HG03097 (cell line): ENCODE results near the gene RNASET2.
A peak's percentile ranks its signal among the peaks of the same experiment; 100 is the strongest.

Experiments used
- ATAC-seq: cut with Tn5 transposase; IDR thresholded peaks from one replicate; pipeline ENCODE4 v1.9.1; 2021; ENCODE audit not compliant: unreplicated experiment, low FRiP score

Gene RNASET2

DNA sequence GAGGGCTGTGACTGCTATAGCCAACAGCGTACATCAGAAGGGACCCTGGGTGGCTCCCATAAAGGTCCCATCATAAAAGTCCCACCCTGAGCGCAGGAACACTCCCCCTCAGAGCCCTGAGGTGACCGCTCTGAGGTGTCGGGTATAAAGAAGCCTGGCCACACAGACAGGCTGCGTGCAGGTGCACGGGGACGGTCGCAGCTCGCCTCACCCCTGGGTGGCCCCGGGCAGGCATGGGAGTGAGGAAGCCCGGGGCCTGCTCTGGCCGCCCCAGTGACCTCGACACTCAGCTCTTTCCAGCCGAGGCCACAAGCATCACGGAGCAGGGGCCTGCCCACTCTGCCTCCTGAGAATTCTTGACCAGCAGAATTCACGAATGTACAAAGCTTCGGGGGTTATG lies 14.4 kb upstream of the RNASET2 start:
- no peak for ATAC-seq

DNA sequence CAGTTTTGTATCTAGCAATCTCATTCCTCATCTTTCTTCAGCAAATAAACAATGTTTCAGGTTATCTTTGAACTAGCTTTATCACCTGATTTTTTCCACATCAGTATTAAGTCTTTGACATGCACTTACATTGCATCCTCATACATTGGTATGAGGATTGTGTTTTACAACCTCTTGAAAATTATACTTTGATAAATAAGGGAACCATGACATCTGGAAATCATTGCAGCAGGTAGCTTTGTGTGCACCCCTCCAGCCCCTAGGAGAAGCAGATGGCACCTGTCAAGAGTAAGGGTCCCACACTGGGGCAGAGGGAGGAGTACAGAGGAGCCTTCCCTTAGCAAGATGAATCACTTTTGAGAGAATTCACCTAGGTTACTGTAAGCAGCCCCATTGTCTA lies 13.7 kb upstream of the RNASET2 start:
- ATAC-seq, result no peak

DNA sequence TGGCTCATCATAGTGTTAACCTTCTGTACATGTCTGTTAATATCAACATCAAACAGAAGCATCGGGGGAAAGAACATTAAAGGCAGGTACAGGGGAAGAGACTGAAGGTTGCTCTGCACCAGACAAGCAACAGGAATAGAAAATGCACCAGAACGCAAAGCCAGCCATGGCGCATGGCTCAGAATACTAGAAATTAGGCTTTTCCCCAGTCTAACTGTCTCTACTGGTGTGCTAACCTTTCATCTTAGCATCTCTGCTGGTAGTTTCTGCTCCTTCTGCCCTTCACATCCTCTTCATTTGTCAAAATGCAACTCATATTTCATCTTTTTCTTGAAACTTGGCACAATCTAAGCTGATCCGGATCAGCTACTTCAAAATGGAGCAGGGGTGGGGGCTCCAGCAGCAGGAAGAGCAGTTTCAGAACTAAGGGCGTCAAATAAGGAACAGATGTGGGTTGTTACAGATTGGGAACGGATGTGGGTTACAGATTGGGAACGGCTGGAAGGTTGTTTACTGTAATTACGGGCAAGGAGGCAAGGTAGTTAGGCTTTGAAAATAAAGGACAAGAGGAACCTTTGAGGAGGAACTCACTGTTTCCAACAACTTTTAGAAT lies 13.1 kb upstream of the RNASET2 start:
- ATAC-seq, result no peak

DNA sequence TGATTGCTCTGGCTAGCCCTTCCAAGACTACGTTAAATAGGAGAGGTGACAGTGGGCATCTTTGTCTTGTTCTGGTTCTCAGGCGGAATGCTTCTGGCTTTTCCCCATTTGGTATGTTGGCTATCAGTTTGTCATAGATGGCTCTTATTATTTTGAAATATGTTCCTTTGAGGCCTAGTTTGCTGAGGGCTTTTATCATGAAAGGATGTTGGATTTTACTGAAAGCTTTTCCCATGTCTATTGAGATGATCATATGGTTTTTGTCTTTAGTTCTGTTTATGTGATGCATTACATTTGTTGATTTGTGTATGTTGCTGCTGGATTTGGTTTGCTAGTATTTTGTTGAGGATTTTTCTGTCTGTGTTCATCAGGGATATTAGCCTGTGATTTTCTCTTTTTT lies 9.9 kb upstream of the RNASET2 start:
- no peak for ATAC-seq

DNA sequence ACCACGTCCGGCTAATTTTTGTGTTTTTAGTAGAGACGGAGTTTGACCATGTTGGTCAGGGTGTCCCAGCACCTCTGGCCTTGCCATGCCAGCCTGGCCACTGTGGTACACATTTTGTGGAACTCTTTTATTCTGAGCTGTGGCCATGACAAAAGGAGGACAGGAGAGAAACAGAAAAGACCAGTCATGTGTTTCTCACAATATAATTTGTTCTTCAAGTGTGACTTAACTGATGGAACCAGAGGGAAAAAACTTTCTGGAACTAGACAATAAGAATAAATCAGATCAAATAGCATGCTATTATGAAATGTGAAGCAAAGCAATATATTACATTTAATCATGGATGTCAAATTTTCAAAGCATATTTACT lies 4.2 kb upstream of the RNASET2 start:
- no peak for ATAC-seq

DNA sequence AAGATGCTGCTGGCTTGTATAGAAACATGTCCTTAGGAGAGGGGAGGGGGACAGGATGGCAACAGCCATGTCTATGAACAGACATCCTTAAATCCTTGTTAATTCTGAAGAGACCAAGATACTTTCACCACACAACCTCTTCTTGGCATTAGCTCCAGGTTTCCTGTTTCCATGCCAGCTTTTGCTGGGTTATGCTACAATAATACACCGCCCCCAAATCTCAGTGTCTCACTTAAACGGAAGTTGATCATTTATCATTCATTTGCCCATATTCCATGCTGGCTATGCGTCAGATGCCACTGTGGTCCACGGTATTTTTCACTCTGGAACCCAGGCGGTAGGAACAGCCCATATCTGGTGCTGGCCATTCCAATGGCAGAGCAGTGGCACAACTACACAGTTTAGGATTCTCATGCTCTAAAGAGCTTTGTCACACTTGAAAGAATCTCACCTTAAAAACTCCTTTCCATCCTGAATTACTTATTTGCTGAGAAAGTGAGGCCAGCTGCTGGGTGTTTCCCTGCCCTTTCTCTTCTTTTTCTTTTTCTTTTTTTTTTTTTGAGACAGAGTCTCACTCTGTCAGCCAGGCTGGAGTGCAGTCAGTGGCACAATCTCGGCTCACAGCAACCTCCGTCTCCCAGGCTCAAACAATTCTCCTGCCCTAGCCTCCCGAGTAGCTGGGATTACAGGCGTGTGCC lies 3.7 kb upstream of the RNASET2 start:
- no peak for ATAC-seq

DNA sequence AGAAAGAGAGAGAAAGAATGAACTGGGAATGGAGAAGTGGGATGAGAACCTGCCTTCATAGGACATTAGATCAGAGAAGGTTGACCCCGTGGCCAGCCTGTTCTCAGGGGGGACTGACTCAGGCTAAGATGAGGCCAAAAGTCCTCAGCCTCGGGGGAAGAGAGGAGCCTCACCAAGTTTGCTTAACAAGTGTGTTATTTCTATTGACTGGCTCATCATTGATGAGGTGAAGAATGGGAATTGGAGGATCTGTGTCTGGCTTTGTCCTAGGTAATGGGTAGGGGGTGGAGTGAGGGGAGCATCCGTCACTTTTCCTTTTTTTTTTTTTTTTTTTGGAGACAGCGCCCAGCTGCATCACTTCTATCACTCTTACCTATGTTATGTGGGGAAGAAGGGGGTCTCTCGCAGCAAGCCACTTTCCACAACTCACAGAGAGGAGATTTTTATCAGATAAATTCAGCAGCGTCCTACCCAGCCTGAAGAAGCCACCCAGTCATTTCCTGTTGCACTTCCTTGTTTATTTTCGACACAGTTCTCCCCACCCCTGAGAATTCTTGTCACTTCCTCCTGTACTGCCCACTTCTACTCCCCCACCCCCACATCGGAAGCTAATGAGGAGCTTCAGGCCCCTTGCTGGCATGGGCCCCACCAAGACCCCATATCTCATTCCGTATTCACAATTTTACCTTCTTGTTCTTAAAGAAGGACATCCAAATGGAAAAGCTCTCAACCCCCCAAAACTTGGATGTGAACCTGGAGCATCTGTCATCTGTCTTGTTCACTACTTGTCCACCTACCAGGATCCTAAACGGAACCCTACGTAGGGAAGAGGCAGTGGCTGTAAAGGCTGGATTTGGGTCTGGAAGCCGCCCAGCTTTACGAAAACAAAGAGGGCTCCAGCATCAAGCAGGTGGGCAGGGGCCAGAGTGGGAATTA lies 2.8 kb upstream of the RNASET2 start:
- ATAC-seq, result no peak

DNA sequence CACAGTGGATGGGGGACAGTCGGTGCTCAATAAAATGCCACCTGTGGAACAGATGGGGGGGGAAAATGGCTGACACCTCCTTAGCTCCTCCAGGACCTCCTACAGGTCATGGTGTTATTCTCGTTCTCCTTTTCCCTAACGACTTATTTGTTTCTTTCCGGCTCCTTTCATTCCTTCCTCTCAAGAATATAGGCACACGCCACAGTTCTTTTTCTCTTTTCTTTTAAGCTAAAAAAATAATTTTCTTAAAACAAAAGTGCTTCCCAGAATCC lies 1.4 kb upstream of the RNASET2 start:
- no peak for ATAC-seq

DNA sequence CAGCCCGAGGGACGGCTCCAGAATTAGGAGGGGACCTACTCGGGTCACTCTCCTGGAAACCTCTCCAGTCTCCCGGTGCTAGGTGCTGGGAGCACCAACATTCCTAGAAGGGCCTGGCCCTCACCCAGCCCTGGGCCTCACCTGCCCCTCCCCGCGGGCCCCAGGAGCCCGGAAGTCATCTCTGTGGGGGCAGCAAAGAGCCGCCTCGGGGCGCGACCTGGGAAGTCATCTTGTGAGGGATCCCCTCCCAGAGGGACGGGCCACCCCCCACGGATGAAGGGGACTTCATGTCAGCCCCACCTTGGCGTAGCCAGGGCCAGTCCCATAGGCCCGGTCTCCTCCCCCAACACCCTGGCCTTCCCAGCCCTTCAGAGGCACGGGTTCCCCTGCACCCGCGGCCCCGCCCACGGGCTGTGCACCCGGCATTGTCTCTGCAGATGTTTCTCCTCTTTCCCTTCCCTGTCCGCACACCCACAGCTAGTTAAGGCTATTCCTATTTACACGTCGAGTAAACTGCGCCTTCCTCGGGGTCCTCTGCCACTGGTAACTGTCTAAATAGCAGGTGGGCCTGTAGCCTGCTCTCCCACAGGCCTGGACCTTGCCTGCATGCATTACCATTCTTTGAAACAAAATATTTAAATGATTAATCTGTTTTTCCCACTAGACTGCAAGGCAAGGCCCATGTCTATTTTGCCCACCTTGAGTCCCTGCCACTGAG lies 896 bp upstream of the RNASET2 start:
- ATAC-seq, result peak; percentile 26

DNA sequence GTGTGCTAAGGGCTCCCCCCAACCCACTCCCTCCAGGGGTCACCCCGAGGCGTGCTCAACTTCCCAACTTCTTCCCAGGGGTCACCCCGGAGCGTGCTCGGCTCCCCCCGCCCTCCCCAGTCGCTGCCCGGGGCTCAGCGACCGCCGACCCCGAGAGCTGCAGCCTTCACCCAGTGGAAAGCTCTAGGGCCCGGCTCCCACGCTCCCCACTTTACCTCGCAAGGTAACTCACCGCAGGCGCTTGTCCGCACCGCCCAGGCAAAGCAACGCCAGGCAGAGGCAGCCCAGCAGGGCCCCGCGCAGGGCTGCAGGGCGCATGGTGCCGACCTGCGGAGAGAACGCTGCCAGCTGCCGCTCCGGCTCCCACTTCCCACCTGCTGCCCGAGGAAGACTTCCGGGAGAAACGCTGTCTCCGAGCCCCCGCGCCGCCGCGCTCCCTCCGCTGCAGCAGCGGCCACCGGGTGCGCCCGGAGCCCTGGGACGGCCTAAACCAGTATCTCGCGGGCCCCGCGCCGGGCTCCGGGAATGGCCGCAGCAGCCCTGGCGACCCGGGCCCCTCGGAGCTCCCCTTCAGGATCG lies 396 bp downstream of the RNASET2 start:
- peak; percentile 3 for ATAC-seq

DNA sequence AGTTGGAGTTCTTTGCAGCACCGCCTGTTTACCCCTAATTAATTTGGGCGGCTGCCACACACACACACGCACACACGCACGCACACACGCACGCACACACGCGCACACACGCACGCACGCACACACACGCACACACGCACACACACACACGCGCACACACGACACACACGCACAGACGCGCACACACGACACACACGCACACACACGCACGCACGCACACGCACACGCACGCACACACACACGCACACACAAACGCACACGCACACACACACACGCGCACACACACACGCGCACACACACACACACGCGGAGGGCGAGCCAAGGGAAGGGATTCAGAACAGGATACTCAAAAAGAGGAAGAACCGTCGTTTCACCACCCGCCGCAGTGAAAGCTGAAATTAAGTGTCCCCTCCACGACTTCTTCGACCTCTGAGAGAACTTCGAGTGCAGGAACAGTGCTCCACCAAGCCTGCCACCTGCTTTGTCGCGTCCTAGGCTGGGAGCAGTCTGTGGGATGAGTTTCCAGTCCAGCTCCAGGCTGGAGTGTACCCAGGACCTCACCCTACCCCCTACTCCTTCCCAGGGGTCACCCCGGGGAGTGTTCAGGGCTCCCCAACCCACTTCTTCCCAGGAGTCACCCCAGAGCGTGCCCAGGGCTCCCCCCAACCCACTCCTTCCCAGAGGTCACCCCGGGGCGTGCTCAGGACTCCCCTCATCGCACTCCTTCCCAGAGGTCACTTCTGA lies 1.1 kb downstream of the RNASET2 start:
- ATAC-seq, result no peak

DNA sequence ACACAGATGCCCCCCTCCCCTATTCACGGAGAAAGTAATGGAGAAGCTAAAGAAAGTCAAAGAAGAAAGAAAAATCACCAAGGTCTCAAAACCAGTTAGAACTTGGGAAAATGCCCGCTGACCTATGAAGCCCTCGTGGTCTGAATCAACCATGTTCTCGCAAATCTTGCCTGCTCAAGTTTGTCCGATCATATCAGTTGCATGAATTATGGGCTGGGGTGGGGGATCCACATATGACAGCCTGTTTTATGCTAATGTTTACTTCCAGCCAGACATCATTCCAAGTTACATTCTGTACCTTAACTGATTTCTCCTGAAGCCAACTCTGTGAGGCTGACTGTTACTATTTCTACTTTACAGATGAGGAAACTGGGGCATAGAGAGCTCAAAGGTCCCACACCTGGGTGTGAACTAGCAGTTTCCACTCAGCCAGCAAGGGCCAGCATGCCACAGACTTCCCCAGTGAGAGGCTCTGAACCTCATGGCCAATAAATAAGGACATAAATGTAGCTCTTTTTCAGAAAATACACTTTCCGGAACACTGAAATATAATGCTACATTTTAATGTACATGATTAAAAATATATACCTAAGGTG lies 2.1 kb downstream of the RNASET2 start:
- ATAC-seq, result no peak

DNA sequence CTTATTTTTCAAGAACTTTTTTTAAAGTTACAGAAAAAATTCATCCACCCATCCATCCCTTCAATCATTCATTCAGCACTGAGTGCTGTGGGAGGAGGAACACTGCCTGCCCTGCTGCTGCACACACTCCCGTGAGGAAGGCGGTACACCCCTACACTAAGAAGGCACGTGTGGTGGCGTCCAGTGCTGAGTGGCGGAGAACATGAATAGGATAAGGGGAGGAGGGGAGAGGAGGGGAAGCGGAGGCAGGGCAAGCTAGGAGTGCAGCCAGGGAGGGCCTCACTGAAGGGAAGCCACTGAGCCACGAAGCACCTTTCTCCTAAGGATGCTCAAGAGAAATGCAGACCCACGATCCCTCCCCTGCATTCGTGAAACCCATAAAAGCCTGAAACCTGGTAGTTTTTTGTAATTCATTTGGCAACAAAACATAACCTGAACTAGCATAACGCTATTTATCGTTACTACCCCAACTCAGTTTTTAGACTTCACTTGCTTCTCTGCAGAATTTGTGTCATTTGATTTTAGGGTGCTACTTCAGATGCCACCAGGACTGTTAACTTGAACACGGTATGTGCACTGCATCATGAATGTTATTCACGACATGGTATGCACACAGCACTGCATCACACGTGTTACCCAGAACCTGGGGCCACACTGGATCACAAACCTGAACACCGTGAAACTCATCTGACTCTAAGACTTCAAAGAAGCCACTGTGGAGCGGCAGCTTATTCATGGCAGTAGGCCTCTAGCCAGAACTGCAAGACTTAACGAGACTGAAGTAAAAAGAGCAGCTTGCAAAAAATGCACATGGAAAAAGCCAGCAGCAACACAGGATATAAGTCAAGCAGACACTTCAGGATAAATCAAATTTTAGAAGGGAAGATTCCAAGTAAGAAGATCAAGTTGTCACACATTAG lies 3.5 kb downstream of the RNASET2 start:
- ATAC-seq, result no peak

DNA sequence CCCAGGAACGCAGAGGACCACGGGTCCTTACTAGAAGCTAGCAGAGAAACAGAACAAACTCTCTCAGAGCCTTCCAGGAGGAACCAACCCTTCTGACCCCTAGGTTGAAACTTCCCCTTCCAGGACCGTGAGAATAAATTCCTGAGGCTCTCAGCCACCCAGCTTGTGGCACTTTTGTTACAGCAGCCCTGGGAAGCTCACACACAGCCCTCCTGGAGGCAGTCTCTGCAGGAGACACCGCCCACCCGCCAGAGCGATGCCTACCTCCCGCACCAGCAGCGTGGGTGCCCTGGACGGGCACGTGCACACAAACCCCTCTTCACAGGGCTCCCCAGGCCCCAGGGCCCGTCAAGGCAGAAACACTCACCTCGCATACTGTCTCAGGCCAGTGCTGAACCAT lies 4.2 kb downstream of the RNASET2 start:
- no peak for ATAC-seq

DNA sequence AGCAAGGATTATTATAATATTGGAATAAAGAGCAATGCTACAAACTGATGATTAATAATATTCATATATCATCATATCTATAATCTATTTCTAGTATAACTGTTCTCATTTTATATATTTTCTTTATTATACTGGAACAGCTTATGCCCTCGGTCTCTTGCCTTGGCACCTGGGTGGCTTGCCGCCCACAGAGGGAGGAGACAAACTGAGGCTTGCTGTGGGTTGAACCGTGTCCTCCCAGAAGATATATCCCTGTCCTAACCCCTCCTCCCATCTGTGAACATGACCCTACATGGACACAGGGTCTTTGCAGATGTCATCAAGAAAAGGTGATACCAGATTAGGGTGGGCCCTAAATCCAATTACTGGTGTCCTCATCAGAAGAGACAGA lies 4.7 kb downstream of the RNASET2 start:
- ATAC-seq, result no peak

DNA sequence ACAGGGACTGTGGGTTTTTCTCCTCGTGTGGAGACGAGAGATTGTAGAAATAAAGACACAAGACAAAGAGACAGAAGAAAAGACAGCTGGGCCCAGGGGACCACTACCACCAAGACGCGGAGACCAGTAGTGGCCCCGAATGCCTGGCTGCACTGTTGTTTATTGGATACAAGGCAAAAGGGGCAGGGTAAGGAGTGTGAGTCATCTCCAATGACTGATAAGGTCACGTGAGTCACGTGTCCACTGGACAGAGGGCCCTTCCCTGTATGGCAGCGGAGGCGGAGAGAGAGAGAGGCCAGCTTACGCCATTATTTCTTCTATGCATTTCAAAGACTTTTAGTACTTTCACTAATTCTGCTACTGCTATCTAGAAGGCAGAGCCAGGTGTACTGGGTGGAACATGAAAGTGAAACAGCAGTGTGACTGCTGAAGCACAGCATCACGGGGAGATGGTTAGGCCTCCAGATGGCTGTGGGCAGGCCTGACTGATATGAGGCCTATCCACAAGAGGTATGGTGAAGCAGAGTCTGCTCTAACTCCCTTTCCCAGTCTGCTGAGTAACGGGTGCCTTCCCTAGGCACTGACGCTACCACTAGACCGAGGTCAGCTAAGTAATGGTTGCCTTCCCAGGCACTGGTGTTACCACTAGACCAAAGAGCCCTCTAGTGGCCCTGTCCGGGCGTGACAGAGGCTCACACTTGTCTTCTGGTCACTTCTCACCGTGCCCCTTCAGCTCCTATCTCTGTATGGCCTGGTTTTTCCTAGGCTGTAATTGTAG lies 5.3 kb downstream of the RNASET2 start:
- ATAC-seq, result peak; percentile 92

DNA sequence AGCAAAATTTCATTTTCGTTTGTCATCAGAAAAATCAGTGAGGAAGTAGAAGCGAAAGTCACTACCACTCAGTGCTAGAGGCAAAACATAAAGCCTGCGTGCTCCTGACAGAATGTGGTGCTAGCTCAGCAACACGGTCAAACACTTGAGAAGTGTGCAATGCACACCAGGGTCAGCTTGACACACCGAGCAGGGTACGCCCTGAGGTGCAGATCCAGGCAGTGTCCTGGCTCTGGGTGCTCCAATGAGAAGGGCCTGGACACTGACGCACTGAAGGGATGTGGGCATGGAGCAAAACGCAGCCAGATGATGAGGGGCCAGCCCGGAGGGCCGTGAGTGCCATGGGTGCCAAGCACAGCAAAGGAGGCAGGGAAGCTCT lies 5.9 kb downstream of the RNASET2 start:
- peak; percentile 40 for ATAC-seq
